Measurements from ENCODE around the gene B4GALT3. TPM values are rescaled to one million over a fixed set of nuclear protein-coding genes. Genes with fewer than 3 reads are reported as not detected.

B4GALT3 gene
- total and polyA plus RNA-seq, 9 of the 15 experiments (the other 6 are each of a cell fraction or from before 2014, with no cell fraction given) = 31.2 to 103 (median 46.1) TPM

DNA sequence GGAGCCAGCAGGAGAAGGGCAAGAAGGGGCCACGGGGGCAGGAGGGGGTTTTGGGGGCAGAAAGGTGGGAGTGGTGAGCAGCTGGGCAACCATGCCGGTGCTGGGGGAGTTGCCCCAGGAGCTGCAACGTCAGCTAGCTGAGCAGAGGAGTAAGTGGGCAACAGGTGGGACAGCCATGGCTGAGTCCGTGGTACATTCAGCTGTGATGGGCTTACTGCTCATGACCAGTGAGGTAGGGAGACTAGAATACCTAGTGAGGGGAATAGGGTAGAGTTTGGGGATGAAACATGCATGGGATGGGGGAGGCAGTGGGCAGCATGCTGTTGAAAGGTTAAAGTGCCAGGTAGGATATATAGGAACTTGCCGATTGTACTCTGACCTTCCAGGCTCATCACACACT is 15.7 kb downstream of the B4GALT3 start:
- Histone ChIP-seq H3K4me2 (ENCODE audit: insufficient read depth, low read length) (peak overlapping the region; percentile 83), H3K36me3 (ENCODE audit: control insufficient read depth, insufficient read depth, low read length) (peaks cover 69% of the 10 kb centered on the region), H4K20me1 (replicated peaks; ENCODE audit: control insufficient read depth, insufficient read depth, low read length) (no peaks in the 10 kb centered on the region), H3K9me3 (replicated peaks; ENCODE audit: control insufficient read depth, insufficient read depth, low read depth, low read length) (no peaks in the 10 kb centered on the region), H3K27ac (ENCODE audit: extremely low read depth, low read depth, low read length) (peak overlapping the region; percentile 78), H2AFZ (ENCODE audit: low read depth, low read length) (peak overlapping the region; percentile 51), H3K4me3 (peak overlapping the region; percentile 17), H3K27me3 (ENCODE audit: control insufficient read depth in 2 of 2, insufficient read depth in 2 of 2, low read length in 2 of 2) (no peaks in the 10 kb centered on the region), H3K9ac (ENCODE audit: insufficient read depth in 1 of 2, low read depth in 2 of 2, low read length in 2 of 2) (peak overlapping the region; percentile 65 to 88), H3K4me1 (replicated peaks in 1 of 2; ENCODE audit: control insufficient read depth in 2 of 2, insufficient read depth in 2 of 2, low read length in 2 of 2) (peaks cover 61 to 68% of the 10 kb centered on the region in 2 experiments), H3K9me1 (ENCODE audit: control insufficient read depth, insufficient read depth, low read length) (no peaks in the 10 kb centered on the region), H3K79me2 (ENCODE audit: control insufficient read depth, insufficient read depth, low read length) (peaks cover 55% of the 10 kb centered on the region)
- TF ChIP-seq HDAC1 (IDR thresholded peaks at IDR 0.05) (0 out of 4 replicates have a peak, but pooled peaks of 1 of the 2 experiments have one; percentile 8), ZBTB1 (CRISPR knock-in tag; IDR thresholded peaks at IDR 0.05; ENCODE audit: borderline replicate concordance, low read depth) (no peak)
- TF ChIP-seq, protein P1, sequence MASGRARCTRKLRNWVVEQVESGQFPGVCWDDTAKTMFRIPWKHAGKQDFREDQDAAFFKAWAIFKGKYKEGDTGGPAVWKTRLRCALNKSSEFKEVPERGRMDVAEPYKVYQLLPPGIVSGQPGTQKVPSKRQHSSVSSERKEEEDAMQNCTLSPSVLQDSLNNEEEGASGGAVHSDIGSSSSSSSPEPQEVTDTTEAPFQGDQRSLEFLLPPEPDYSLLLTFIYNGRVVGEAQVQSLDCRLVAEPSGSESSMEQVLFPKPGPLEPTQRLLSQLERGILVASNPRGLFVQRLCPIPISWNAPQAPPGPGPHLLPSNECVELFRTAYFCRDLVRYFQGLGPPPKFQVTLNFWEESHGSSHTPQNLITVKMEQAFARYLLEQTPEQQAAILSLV (tag; IDR thresholded peaks at IDR 0.05) = 0 out of 2 replicates have a peak, but pooled peaks have one; percentile 20
- TF ChIP-seq, protein P2, sequence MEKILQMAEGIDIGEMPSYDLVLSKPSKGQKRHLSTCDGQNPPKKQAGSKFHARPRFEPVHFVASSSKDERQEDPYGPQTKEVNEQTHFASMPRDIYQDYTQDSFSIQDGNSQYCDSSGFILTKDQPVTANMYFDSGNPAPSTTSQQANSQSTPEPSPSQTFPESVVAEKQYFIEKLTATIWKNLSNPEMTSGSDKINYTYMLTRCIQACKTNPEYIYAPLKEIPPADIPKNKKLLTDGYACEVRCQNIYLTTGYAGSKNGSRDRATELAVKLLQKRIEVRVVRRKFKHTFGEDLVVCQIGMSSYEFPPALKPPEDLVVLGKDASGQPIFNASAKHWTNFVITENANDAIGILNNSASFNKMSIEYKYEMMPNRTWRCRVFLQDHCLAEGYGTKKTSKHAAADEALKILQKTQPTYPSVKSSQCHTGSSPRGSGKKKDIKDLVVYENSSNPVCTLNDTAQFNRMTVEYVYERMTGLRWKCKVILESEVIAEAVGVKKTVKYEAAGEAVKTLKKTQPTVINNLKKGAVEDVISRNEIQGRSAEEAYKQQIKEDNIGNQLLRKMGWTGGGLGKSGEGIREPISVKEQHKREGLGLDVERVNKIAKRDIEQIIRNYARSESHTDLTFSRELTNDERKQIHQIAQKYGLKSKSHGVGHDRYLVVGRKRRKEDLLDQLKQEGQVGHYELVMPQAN (IDR thresholded peaks at IDR 0.05; ENCODE audit: borderline replicate concordance) = 0 out of 2 replicates have a peak, but pooled peaks have one; percentile 7
- CTCF ChIA-PET (ENCODE audit: low intra/inter-chr PET ratio) = no interaction called here
- POLR2A ChIA-PET = interaction anchor here (0.6 to 1.7 kb wide), 10 partner anchors 8 to 306 kb away, joined by 3 to 12 read pairs (median 4); partner anchors contain the start of genes DEDD and UFC1
- ATAC-seq (no peak), FAIRE-seq (no peak), DNase-seq (ENCODE audit: extremely low read depth in 1 of 4, low spot score in 3 of 4) (no peak)
- in situ Hi-C loops (cut with MboI) (no loop called here), intact Hi-C loops (cut with micrococcal nuclease) (no loop called here)
- WGBS (ENCODE audit: insufficient coverage, low coverage, missing lambda C conversion rate) = 9% methylated on average over 3 of the region's 5 CpGs
- no TSS peak for BruUV-seq (replicated peaks)

Measured in K562 (cell line).